Endothelial cell of umbilical vein (primary cell): ENCODE data around the gene RAB17. TPM values are rescaled to one million over a fixed set of nuclear protein-coding genes. Genes with fewer than 3 reads are reported as not detected.

Source experiments
- BruUV-seq: library from RNA; stranded (reverse); fragments of 400-500 nt; replicated peaks from 2 replicates; lab custom pipeline; 2021; lab: Mats Ljungman, UMichigan
- CTCF ChIA-PET: fragments of 300-600, 350-600 bp; sonication (Branson Sonifier 250); formaldehyde crosslinking; loops from one replicate; lab custom pipeline; 2021; ENCODE audit warnings: antibody characterized with exemption, inconsistent platforms; lab: Charles Lee
- POLR2A ChIA-PET: fragments of 300-600, 350-600 bp; sonication (Branson Sonifier 250); formaldehyde crosslinking; loops from one replicate; lab custom pipeline; 2021; ENCODE audit warnings: antibody characterized with exemption, inconsistent platforms; lab: Charles Lee
- DNase-seq: peaks from one replicate; pipeline ENCODE4 v3.0.0-alpha.2; 2011; ENCODE audit warnings: low read depth, low spot score
- FAIRE-seq: peaks from 2 replicates; lab custom pipeline; 2011; peaks lifted over from hg19 to GRCh38; lab: Jason Lieb, UNC
- H2AFZ ChIP-seq: 2 replicates; pipeline ENCODE4 v1.6.0; 2012; ENCODE audit warnings: low read depth, low read length, control low read depth, inconsistent platforms
- H3K27ac ChIP-seq: 2 replicates; pipeline ENCODE4 v1.5.1; 2011; ENCODE audit warnings: low read depth, mild to moderate bottlenecking, control low read depth, low read length, moderate library complexity; ENCODE audit not compliant: insufficient read depth
- H3K27me3 ChIP-seq, 2 experiments: 2 replicates each; pipeline versions ENCODE4 v1.6.0 to v1.6.1; 2011; ENCODE audit warnings: low read length in 2 of 2, mixed read lengths in 1 of 2; ENCODE audit not compliant: control insufficient read depth in 2 of 2, insufficient read depth in 2 of 2
- H3K36me3 ChIP-seq, 2 experiments: 2 replicates in 1 of 2; 3 replicates in 1 of 2; pipeline ENCODE4 v1.5.1; 2011; ENCODE audit warnings: low read length in 2 of 2, mild to moderate bottlenecking in 1 of 2, moderate library complexity in 1 of 2; ENCODE audit not compliant: control insufficient read depth in 2 of 2, insufficient read depth in 2 of 2; ENCODE audit errors: extremely low read depth in 1 of 2
- H3K4me1 ChIP-seq: 3 replicates; pipeline ENCODE4 v1.5.1; 2011; ENCODE audit warnings: mild to moderate bottlenecking, low read length; ENCODE audit not compliant: control insufficient read depth, insufficient read depth; ENCODE audit errors: extremely low read depth
- H3K4me2 ChIP-seq: 2 replicates; pipeline ENCODE4 v1.6.1; 2011; ENCODE audit warnings: low read length, control low read depth, mixed read lengths; ENCODE audit not compliant: insufficient read depth
- H3K4me3 ChIP-seq, 3 experiments: fragments of 200-600 bp in 1 of 3; sonication (generic), shearing (Covaris generic) in 1 of 3; replicated peaks in 1 of 3; 2 replicates each; pipeline ENCODE4 v1.5.1; 2011 to 2016; ENCODE audit warnings: control low read depth in 3 of 3, low read length in 3 of 3, mild to moderate bottlenecking in 2 of 3, inconsistent platforms in 1 of 3, low read depth in 1 of 3, moderate library complexity in 1 of 3; ENCODE audit not compliant: insufficient read depth in 1 of 3
- H3K79me2 ChIP-seq: 2 replicates; pipeline ENCODE4 v1.6.0; 2012; ENCODE audit warnings: low read length, inconsistent platforms; ENCODE audit not compliant: control insufficient read depth, insufficient read depth
- H3K9ac ChIP-seq: replicated peaks from 2 replicates; pipeline ENCODE3; 2011; ENCODE audit warnings: low read length, control low read depth; ENCODE audit not compliant: insufficient read depth; ENCODE audit errors: extremely low read depth
- H3K9me1 ChIP-seq: replicated peaks from 3 replicates; pipeline ENCODE4 v1.6.0; 2011; ENCODE audit warnings: mild to moderate bottlenecking, low read length; ENCODE audit not compliant: control insufficient read depth, insufficient read depth; ENCODE audit errors: extremely low read depth
- H3K9me3 ChIP-seq: replicated peaks from 2 replicates; pipeline ENCODE4 v1.5.1; 2012; ENCODE audit warnings: low read length, inconsistent platforms; ENCODE audit not compliant: control insufficient read depth, insufficient read depth
- H4K20me1 ChIP-seq: replicated peaks from 2 replicates; pipeline ENCODE3; 2011; ENCODE audit warnings: mild to moderate bottlenecking, low read length; ENCODE audit not compliant: control insufficient read depth, insufficient read depth; ENCODE audit errors: extremely low read depth
- EZH2 ChIP-seq: IDR thresholded peaks from 2 replicates; pipeline ENCODE4 v1.6.1; 2012; ENCODE audit warnings: borderline replicate concordance, low read depth, mild to moderate bottlenecking, moderate library complexity, low read length, inconsistent platforms; ENCODE audit not compliant: severe bottlenecking
- FOS ChIP-seq: IDR thresholded peaks from 2 replicates; pipeline ENCODE4 v1.6.1; 2011; ENCODE audit warnings: mild to moderate bottlenecking, low read length, moderate library complexity, borderline replicate concordance; ENCODE audit not compliant: insufficient read depth
- GATA2 ChIP-seq: IDR thresholded peaks from 2 replicates; pipeline ENCODE4 v1.7.0; 2011; ENCODE audit warnings: low read depth, mild to moderate bottlenecking, moderate library complexity, mixed read lengths, low read length; ENCODE audit not compliant: insufficient read length, insufficient read depth
- JUN ChIP-seq: IDR thresholded peaks from 2 replicates; pipeline ENCODE4 v1.6.1; 2011; ENCODE audit warnings: borderline replicate concordance, low read depth; ENCODE audit not compliant: insufficient read length, insufficient read depth
- MAX ChIP-seq: IDR thresholded peaks from 2 replicates; pipeline ENCODE4 v1.6.1; 2011; ENCODE audit not compliant: insufficient read depth, insufficient read length
- MYC ChIP-seq: IDR thresholded peaks from one replicate; pipeline ENCODE4 v1.6.1; 2011; ENCODE audit warnings: mild to moderate bottlenecking, low read depth, low read length
- POLR2A ChIP-seq: IDR thresholded peaks from 2 replicates; pipeline ENCODE4 v1.6.1; 2012; ENCODE audit warnings: low read depth, mild to moderate bottlenecking, control low read depth, low read length
- POLR2AphosphoS5 ChIP-seq: IDR thresholded peaks from 2 replicates; pipeline ENCODE4 v1.6.1; 2012; ENCODE audit warnings: low read depth, mild to moderate bottlenecking, control low read depth, low read length, moderate library complexity; ENCODE audit not compliant: insufficient read depth
- dilution Hi-C: fragments of 300-500 bp; cut with MboI; formaldehyde crosslinking; loops from one replicate; pipeline ENCODE4 v1.15.0; 2019; ENCODE audit warnings: low sequenced_read_pairs; ENCODE audit not compliant: extremely low pct_ligation_motif_present
- intact Hi-C: fragments of 100-400 bp; cut with micrococcal nuclease; formaldehyde crosslinking; loops from one replicate; pipeline ENCODE4 v1.10.0; 2022
- polyA plus RNA-seq, 4 experiments: library from polyadenylated mRNA; depleted of rRNA in 3 of 4; stranded (reverse) in 3 of 4; unstranded in 1 of 4; fragments of >200 nt; gene quantifications; 2 replicates each; pipeline versions ENCODE4 v1.2.1 to v1.2.3, GENCODE V29; 2011 to 2012; ENCODE audit warnings: missing spikeins in 1 of 4
- total RNA-seq: library from RNA; stranded (reverse); gene quantifications from 2 replicates; pipeline ENCODE4 v1.2.3, GENCODE V29; 2021
- TF ChIP-seq, protein P1 (sequence below), 2 donors: IDR thresholded peaks; 1 replicate in 1 of 2; 2 replicates in 1 of 2; pipeline ENCODE4 v1.5.1; 2011; ENCODE audit warnings: low read length in 2 of 2, mild to moderate bottlenecking in 2 of 2, moderate library complexity in 2 of 2, control low read depth in 1 of 2, inconsistent platforms in 1 of 2, low read depth in 1 of 2; ENCODE audit not compliant: insufficient read depth in 1 of 2; ENCODE audit errors: extremely low read depth in 1 of 2

Gene RAB17
- total and polyA plus RNA-seq, 2 donors (not counting 3 experiments of a cell fraction or from before 2014, with no cell fraction given) = 0.41 to 0.77 TPM

DNA sequence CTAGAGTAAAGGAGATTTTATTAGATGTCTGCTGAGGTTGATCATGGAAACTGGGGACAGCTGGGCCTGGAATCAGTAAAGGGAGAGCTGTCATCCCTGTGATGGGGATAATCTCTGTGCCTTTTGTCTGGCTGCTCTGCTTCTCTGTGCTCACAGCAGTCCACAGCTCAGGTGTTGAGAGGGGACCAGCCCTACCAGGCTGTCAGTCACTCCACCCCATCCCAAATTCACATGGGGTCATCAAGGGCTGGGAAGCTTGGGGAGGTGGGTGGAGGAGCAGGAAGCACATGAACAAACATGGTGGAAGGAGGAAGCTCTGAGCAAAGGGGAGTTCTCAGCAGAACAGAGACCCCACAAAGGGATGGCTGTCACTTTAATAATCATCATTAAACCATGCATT is 23.1 kb upstream of the RAB17 start:
- DNase-seq (no peak), FAIRE-seq (no peak)
- Histone ChIP-seq H3K9ac (peak overlapping the region; percentile 33), H3K9me1 (no peaks in the 10 kb centered on the region), H3K36me3 (no peaks in the 10 kb centered on the region), H3K79me2 (no peaks in the 10 kb centered on the region), H4K20me1 (no peaks in the 10 kb centered on the region), H2AFZ (peak overlapping the region; percentile 10), H3K4me2 (peak overlapping the region; percentile 8), H3K9me3 (no peaks in the 10 kb centered on the region), H3K4me3 (no peak overlapping the region), H3K27me3 (no peaks in the 10 kb centered on the region), H3K4me1 (peaks cover 54% of the 10 kb centered on the region), H3K27ac (peak overlapping the region; percentile 99)
- CTCF ChIA-PET = interaction anchor here (0.8 to 2.2 kb wide), 5 partner anchors 9 to 131 kb away, joined by 3 to 8 read pairs (median 4); no protein-coding TSS in a partner anchor
- POLR2A ChIA-PET = no interaction called here
- TF ChIP-seq FOS (no peak), MAX (no peak), POLR2AphosphoS5 (no peak), JUN (no peak), POLR2A (no peak), GATA2 (no peak), MYC (no peak), EZH2 (no peak)
- TF ChIP-seq, protein P1, sequence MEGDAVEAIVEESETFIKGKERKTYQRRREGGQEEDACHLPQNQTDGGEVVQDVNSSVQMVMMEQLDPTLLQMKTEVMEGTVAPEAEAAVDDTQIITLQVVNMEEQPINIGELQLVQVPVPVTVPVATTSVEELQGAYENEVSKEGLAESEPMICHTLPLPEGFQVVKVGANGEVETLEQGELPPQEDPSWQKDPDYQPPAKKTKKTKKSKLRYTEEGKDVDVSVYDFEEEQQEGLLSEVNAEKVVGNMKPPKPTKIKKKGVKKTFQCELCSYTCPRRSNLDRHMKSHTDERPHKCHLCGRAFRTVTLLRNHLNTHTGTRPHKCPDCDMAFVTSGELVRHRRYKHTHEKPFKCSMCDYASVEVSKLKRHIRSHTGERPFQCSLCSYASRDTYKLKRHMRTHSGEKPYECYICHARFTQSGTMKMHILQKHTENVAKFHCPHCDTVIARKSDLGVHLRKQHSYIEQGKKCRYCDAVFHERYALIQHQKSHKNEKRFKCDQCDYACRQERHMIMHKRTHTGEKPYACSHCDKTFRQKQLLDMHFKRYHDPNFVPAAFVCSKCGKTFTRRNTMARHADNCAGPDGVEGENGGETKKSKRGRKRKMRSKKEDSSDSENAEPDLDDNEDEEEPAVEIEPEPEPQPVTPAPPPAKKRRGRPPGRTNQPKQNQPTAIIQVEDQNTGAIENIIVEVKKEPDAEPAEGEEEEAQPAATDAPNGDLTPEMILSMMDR (IDR thresholded peaks at IDR 0.05; ENCODE audit: extremely low read depth in 1 of 2, insufficient read depth in 1 of 2, low read depth in 1 of 2, low read length in 2 of 2) = no peak
- dilution Hi-C loops = no loop called here
- intact Hi-C loops = no loop called here
- BruUV-seq = no TSS peak
